ENCODE measurements around the gene PTPRK. TPM values are rescaled to one million over a fixed set of nuclear protein-coding genes. Genes with fewer than 3 reads are reported as not detected.

Gene PTPRK
- total RNA-seq, 1 donor from 2014 or later, result 18.4 TPM

DNA sequence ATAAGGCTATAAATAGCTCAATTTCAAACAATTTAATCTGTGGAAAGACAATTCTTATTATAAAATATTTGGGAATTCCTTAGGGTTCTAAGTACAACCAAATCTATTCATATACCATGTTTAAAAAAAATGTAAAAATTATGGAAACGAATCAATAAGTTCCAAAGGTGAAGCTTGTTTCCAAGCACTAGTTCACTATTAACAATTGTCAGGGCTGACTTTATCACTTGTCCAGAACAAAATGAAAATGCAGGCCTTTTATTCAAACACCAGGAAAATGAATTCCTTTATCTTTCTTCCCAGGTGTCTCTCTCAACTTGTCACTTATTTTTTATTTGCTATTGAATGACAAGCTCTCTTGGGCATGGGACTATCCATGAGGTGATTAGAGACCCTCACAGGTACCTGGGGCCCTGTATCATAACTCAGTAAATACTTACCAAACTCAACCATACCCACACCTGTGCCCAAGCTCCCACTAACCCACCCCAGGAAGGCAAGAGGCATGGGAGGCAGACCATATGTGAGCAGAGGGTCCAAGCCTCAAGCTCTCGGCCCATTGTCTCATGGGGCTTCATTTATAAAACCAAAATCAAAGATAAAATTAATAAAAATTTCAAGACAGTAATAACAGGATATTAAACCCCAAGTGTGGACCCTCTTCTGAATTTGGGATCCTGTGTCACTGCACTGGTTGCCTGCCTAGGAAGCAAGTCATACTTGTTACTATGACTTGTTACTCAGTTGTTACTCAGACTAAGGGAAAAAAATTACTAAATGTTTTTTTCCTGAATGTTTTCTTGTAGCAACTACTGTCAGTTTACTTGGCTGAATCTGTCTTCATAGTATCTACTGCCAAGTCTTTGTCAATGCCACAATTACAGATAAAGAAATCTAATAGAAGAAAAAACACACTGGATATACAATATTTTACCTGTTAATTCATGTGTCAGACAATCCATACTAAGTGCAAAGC is 54.7 kb downstream of the PTPRK start:
- no peak for DNase-seq
- Histone ChIP-seq H3K27ac (replicated peaks) (no peak overlapping the region), H3K9me3 (replicated peaks) (no peaks in the 10 kb centered on the region), H3K4me3 (no peak overlapping the region), H3K27me3 (ENCODE audit: low read depth) (no peaks in the 10 kb centered on the region), H3K4me1 (peaks cover 29% of the 10 kb centered on the region), H3K36me3 (no peaks in the 10 kb centered on the region)
- TF ChIP-seq, protein P1, sequence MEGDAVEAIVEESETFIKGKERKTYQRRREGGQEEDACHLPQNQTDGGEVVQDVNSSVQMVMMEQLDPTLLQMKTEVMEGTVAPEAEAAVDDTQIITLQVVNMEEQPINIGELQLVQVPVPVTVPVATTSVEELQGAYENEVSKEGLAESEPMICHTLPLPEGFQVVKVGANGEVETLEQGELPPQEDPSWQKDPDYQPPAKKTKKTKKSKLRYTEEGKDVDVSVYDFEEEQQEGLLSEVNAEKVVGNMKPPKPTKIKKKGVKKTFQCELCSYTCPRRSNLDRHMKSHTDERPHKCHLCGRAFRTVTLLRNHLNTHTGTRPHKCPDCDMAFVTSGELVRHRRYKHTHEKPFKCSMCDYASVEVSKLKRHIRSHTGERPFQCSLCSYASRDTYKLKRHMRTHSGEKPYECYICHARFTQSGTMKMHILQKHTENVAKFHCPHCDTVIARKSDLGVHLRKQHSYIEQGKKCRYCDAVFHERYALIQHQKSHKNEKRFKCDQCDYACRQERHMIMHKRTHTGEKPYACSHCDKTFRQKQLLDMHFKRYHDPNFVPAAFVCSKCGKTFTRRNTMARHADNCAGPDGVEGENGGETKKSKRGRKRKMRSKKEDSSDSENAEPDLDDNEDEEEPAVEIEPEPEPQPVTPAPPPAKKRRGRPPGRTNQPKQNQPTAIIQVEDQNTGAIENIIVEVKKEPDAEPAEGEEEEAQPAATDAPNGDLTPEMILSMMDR (IDR thresholded peaks at IDR 0.05; ENCODE audit: borderline replicate concordance), result no peak
- intact Hi-C loops (cut with micrococcal nuclease), result no loop called here

DNA sequence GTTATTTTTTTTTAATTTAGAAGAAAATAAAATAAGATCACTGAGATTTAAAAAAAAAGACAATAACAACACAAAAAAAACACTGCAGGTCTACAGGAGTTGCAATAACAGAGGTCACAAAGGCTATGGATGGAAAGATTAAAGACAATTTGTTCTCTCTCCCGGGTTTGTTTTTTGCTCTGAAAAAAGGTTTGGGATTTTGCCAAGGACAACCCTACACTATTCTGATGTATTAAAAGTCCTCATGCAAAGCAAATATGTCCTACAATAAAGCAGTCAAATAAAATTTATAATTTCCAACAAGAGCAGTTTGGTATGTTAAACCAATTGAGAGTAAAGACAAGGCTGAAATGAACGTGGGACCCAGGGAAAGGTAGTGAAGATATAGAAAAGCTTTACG is 55.6 kb downstream of the PTPRK start:
- H3K36me3 ChIP-seq, result no peaks in the 10 kb centered on the region
- TF ChIP-seq, protein P1 (IDR thresholded peaks at IDR 0.05; ENCODE audit: borderline replicate concordance), result no peak
- H3K27me3 ChIP-seq (ENCODE audit: low read depth), result no peaks in the 10 kb centered on the region
- H3K9me3 ChIP-seq (replicated peaks), result no peaks in the 10 kb centered on the region
- DNase-seq, result no peak
- peaks cover 29% of the 10 kb centered on the region for H3K4me1 ChIP-seq
- H3K27ac ChIP-seq (replicated peaks), result no peak overlapping the region
- intact Hi-C loops (cut with micrococcal nuclease), result no loop called here
- no peak overlapping the region for H3K4me3 ChIP-seq

DNA sequence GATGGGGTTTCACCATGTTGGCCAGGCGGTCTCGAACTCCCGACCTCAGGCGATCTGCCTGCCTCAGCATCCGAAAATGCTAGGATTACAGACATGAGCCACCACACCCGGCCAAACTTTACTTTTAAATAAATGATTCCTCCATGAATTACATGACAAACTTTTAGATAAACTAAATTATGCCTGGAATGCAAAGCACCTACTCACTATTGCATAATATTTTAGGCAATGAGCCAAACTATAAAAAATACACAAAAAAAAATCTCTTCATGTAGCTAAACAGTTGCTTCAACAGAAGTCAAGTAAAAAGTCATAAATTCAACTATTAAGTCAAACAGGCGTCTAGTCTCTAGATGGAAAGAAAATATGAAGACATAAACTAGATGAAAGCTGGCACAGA is 56.5 kb downstream of the PTPRK start:
- intact Hi-C loops (cut with micrococcal nuclease), result no loop called here
- no peak for DNase-seq
- Histone ChIP-seq H3K36me3 (no peaks in the 10 kb centered on the region), H3K27me3 (ENCODE audit: low read depth) (no peaks in the 10 kb centered on the region), H3K9me3 (replicated peaks) (no peaks in the 10 kb centered on the region), H3K27ac (replicated peaks) (no peak overlapping the region), H3K4me3 (no peak overlapping the region), H3K4me1 (peaks cover 29% of the 10 kb centered on the region)
- TF ChIP-seq, protein P1 (IDR thresholded peaks at IDR 0.05; ENCODE audit: borderline replicate concordance), result no peak

DNA sequence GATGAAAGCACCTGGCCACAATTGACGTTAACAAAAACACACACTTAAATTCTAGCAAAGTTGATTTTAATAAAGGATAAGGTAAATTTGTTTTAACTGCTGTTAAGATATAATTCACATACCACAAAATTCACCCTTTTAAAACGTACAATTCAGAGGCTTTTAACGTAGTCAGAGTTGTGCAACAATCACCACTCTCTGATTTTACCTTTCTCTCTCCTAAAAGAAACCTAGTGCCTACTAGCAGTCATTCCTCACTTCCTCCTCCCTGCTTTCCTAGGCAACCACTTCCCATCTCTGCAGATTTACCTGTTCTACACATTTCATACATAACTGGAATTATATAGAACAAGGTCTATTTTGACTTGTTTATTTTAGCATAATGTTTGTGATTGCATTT is 58.9 kb downstream of the PTPRK start:
- no peaks in the 10 kb centered on the region for H3K36me3 ChIP-seq
- no peak overlapping the region for H3K4me3 ChIP-seq
- H3K4me1 ChIP-seq, result peaks cover 41% of the 10 kb centered on the region
- TF ChIP-seq, protein P1 (IDR thresholded peaks at IDR 0.05; ENCODE audit: borderline replicate concordance), result no peak
- no peaks in the 10 kb centered on the region for H3K27me3 ChIP-seq (ENCODE audit: low read depth)
- no peak overlapping the region for H3K27ac ChIP-seq (replicated peaks)
- DNase-seq, result no peak
- intact Hi-C loops (cut with micrococcal nuclease), result no loop called here
- H3K9me3 ChIP-seq (replicated peaks), result no peaks in the 10 kb centered on the region

DNA sequence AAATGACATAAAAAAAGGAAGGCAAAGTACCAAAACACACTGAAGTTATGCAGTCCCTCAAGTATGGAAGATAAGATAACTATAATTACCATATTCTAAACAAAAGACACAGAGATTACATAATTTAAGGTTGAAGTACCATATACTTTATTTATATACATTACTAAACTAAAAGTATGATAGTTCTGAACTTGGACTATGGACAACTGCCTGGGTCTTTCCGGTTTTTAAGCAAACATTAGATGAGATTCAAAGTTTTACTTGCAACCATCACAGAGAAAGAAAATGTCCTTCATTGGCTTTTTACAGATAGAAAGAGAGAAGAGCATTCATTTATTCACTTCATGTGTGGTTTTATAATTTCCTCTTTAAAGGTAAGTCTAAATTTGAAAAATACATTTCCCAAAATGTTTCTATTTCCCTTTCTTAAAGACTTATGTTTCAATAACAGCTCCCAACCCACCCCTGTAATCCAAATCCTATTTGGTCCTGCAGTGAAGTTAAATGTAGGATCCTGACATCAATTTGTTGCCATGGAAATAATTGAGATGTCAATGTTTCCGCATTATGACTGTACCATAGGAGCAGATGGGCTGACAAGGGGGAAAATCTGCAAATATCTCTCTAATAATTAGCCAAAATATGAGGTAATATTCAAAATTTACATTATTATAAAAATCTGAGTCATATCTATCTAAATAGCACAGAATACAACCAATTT is 63.7 kb downstream of the PTPRK start:
- Histone ChIP-seq H3K36me3 (no peaks in the 10 kb centered on the region), H3K27ac (replicated peaks) (no peak overlapping the region), H3K27me3 (ENCODE audit: low read depth) (no peaks in the 10 kb centered on the region), H3K9me3 (replicated peaks) (no peaks in the 10 kb centered on the region), H3K4me1 (peaks cover 25% of the 10 kb centered on the region), H3K4me3 (no peak overlapping the region)
- DNase-seq, result no peak
- TF ChIP-seq, protein P1 (IDR thresholded peaks at IDR 0.05; ENCODE audit: borderline replicate concordance), result no peak
- intact Hi-C loops (cut with micrococcal nuclease), result no loop called here

Measured in left ventricle myocardium inferior (tissue), 1 donor.